Smooth muscle cell of the pulmonary artery (primary cell): ENCODE results near the gene DROSHA. TPM values are rescaled to one million over a fixed set of nuclear protein-coding genes. Genes with fewer than 3 reads are reported as not detected.

Experiments used
- total RNA-seq: library from RNA; depleted of rRNA; stranded (reverse); fragments of >200 nt; gene quantifications from 2 replicates; pipeline ENCODE4 v1.2.3, GENCODE V29; 2014

DROSHA gene, protein sequence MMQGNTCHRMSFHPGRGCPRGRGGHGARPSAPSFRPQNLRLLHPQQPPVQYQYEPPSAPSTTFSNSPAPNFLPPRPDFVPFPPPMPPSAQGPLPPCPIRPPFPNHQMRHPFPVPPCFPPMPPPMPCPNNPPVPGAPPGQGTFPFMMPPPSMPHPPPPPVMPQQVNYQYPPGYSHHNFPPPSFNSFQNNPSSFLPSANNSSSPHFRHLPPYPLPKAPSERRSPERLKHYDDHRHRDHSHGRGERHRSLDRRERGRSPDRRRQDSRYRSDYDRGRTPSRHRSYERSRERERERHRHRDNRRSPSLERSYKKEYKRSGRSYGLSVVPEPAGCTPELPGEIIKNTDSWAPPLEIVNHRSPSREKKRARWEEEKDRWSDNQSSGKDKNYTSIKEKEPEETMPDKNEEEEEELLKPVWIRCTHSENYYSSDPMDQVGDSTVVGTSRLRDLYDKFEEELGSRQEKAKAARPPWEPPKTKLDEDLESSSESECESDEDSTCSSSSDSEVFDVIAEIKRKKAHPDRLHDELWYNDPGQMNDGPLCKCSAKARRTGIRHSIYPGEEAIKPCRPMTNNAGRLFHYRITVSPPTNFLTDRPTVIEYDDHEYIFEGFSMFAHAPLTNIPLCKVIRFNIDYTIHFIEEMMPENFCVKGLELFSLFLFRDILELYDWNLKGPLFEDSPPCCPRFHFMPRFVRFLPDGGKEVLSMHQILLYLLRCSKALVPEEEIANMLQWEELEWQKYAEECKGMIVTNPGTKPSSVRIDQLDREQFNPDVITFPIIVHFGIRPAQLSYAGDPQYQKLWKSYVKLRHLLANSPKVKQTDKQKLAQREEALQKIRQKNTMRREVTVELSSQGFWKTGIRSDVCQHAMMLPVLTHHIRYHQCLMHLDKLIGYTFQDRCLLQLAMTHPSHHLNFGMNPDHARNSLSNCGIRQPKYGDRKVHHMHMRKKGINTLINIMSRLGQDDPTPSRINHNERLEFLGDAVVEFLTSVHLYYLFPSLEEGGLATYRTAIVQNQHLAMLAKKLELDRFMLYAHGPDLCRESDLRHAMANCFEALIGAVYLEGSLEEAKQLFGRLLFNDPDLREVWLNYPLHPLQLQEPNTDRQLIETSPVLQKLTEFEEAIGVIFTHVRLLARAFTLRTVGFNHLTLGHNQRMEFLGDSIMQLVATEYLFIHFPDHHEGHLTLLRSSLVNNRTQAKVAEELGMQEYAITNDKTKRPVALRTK (N-terminal part only)
- total RNA-seq: 55.2 and 61.7 TPM in 2 replicates

DNA sequence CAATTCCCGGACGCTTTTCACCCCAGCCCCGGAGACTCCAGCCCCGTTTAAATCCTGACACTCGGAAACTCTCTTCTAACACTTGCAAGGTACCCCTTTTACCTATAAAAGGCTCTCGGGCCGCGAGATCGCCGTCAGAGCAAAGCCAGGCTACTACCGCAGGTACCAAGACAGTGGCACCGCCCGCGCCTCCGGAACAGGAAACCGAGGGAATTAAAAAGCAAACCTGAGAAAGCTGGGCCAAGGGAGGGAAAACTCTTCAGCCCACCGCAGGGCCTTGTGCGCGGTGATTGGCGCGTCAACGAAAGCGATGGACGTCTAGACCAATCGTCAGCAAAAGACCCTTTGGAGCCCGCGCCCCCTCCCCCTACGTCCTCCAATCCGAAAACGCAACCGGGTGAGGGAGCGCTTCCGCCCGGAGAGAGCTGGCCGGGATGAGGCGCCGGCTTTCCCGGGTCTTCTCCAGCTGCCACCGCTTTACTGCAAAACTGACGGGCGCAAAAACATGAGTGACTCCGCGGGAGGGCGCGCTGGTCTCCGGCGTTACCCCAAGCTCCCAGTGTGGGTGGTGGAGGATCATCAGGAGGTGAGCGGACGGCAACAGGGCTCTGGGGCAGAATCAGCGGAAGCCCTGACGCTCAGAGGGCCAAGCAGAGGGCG is at the start of gene DROSHA, which contains the start of gene C5orf22:
Gene DROSHA (minus strand): TSS at position 206 of the 660 bp plus-strand sequence. CDS start 3,034 bp downstream, outside the sequence.
Gene C5orf22 (plus strand): TSS at position 414 of the 660 bp plus-strand sequence. CDS start 92 bp downstream, at position 506.

Other genes starting within 250 kb of the DROSHA start
- gene C5orf22, start 208 bp upstream of the DROSHA start, total RNA-seq: 18.1 and 20.5 TPM in 2 replicates
- 0.10 and 0.46 TPM in 2 replicates for gene PDZD2, start 107.0 kb upstream of the DROSHA start, total RNA-seq